GM19328 (cell line): ENCODE data around the gene TLR5.
A peak's percentile ranks its signal among the peaks of the same experiment; 100 is the strongest.

Source experiments
- ATAC-seq: cut with Tn5 transposase; IDR thresholded peaks from one replicate; pipeline ENCODE4 v1.9.1; 2021; ENCODE audit warnings: mild to moderate bottlenecking, moderate library complexity; ENCODE audit not compliant: unreplicated experiment

The TLR5 gene

GRCh38 chr1:223152399-223152798, 9.4 kb upstream of the TLR5 start:
- ATAC-seq, result no peak

GRCh38 chr1:223150443-223150842, 7.4 kb upstream of the TLR5 start:
- ATAC-seq, result no peak

GRCh38 chr1:223147873-223148272, 4.8 kb upstream of the TLR5 start:
- ATAC-seq, result no peak

GRCh38 chr1:223147409-223147808, 4.4 kb upstream of the TLR5 start:
- ATAC-seq, result no peak

- ATAC-seq, result no peak
Measured at GRCh38 chr1:223146745-223147144, 3.7 kb upstream of the TLR5 start.

GRCh38 chr1:223144914-223145313, 1.9 kb upstream of the TLR5 start:
- ATAC-seq, result no peak

- ATAC-seq, result no peak
Measured at GRCh38 chr1:223144431-223144830, 1.4 kb upstream of the TLR5 start.

- no peak for ATAC-seq
Measured at GRCh38 chr1:223143537-223144248, 645 bp upstream of the TLR5 start.

GRCh38 chr1:223142269-223142668, 779 bp downstream of the TLR5 start:
- no peak for ATAC-seq

- no peak for ATAC-seq
Measured at GRCh38 chr1:223140611-223141405, 2.2 kb downstream of the TLR5 start.

GRCh38 chr1:223137455-223138085, 5.5 kb downstream of the TLR5 start:
- no peak for ATAC-seq

- no peak for ATAC-seq
Measured at GRCh38 chr1:223136086-223136485, 7.0 kb downstream of the TLR5 start.

GRCh38 chr1:223135176-223135942, 7.7 kb downstream of the TLR5 start:
- no peak for ATAC-seq

GRCh38 chr1:223133824-223134435, 9.1 kb downstream of the TLR5 start:
- ATAC-seq, result peak; percentile 61

GRCh38 chr1:223133306-223133823, 9.7 kb downstream of the TLR5 start:
- no peak for ATAC-seq

- no peak for ATAC-seq
Measured at GRCh38 chr1:223129229-223129901, 13.7 kb downstream of the TLR5 start.

- no peak for ATAC-seq
Measured at GRCh38 chr1:223126741-223127140, 16.3 kb downstream of the TLR5 start.

GRCh38 chr1:223125766-223126165, 17.3 kb downstream of the TLR5 start:
- ATAC-seq, result no peak

GRCh38 chr1:223123011-223123610, 19.9 kb downstream of the TLR5 start:
- no peak for ATAC-seq

GRCh38 chr1:223118418-223118817, 24.6 kb downstream of the TLR5 start:
- ATAC-seq, result no peak
